Hematopoietic multipotent progenitor cell treated with erythropoietin and hydrocortisone succinate and interleukin-3 and kit ligand, for 17 days (in vitro differentiated cells): ENCODE measurements around the gene EBLN2.

Experiments used
- DNase-seq: peaks from one replicate; pipeline ENCODE4 v3.0.0-alpha.2; 2015; ENCODE audit warnings: low spot score

The EBLN2 gene

GRCh38 chr3:73107676-73108187 lies 46.3 kb downstream of the EBLN2 start:
- no peak for DNase-seq

- DNase-seq = no peak
These were observed 47.3 kb downstream of the EBLN2 start for GRCh38 chr3:73108750-73109149.

GRCh38 chr3:73110530-73110929 lies 49.1 kb downstream of the EBLN2 start:
- DNase-seq = no peak
